Effector CD8-positive, alpha-beta T cell (primary cell): ENCODE measurements around the gene ACSL1.

Experiments used
- DNase-seq: peaks from one replicate; lab custom pipeline; 2025; lab: John Stamatoyannopoulos, UW

Gene ACSL1

GRCh38 chr4:184812199-184812542 lies 13.6 kb downstream of the ACSL1 start:
- no peak for DNase-seq

- no peak for DNase-seq
Observed at GRCh38 chr4:184811526-184812198, 14.1 kb downstream of the ACSL1 start.

- no peak for DNase-seq
Observed at GRCh38 chr4:184810720-184811119, 15.0 kb downstream of the ACSL1 start.

- no peak for DNase-seq
Observed at GRCh38 chr4:184808713-184809050, 17.1 kb downstream of the ACSL1 start.

GRCh38 chr4:184807797-184808712 lies 17.7 kb downstream of the ACSL1 start:
- DNase-seq, result no peak

- no peak for DNase-seq
Observed at GRCh38 chr4:184807256-184807655, 18.5 kb downstream of the ACSL1 start.

GRCh38 chr4:184806711-184807110 lies 19.1 kb downstream of the ACSL1 start:
- no peak for DNase-seq

- no peak for DNase-seq
Observed at GRCh38 chr4:184806229-184806550, 19.6 kb downstream of the ACSL1 start.

- no peak for DNase-seq
Observed at GRCh38 chr4:184805462-184806228, 20.1 kb downstream of the ACSL1 start.

- DNase-seq, result no peak
Observed at GRCh38 chr4:184804621-184805020, 21.1 kb downstream of the ACSL1 start.

- no peak for DNase-seq
Observed at GRCh38 chr4:184803874-184804273, 21.9 kb downstream of the ACSL1 start.

- no peak for DNase-seq
Observed at GRCh38 chr4:184803133-184803532, 22.6 kb downstream of the ACSL1 start.

GRCh38 chr4:184802697-184803015 lies 23.1 kb downstream of the ACSL1 start:
- no peak for DNase-seq

GRCh38 chr4:184801781-184802696 lies 23.7 kb downstream of the ACSL1 start:
- no peak for DNase-seq

- no peak for DNase-seq
Observed at GRCh38 chr4:184798504-184798903, 27.3 kb downstream of the ACSL1 start.

- no peak for DNase-seq
Observed at GRCh38 chr4:184796906-184797305, 28.9 kb downstream of the ACSL1 start.

- DNase-seq, result no peak
Observed at GRCh38 chr4:184795214-184795844, 30.4 kb downstream of the ACSL1 start.

- DNase-seq, result no peak
Observed at GRCh38 chr4:184794470-184794869, 31.3 kb downstream of the ACSL1 start.

GRCh38 chr4:184793735-184794355 lies 31.9 kb downstream of the ACSL1 start:
- DNase-seq, result no peak

GRCh38 chr4:184792950-184793555 lies 32.7 kb downstream of the ACSL1 start:
- no peak for DNase-seq

GRCh38 chr4:184792334-184792733 lies 33.4 kb downstream of the ACSL1 start:
- DNase-seq, result no peak
